ENCODE results near the gene DPPA3. TPM values are rescaled to one million over a fixed set of nuclear protein-coding genes. Genes with fewer than 3 reads are reported as not detected.
A peak's percentile ranks its signal among the peaks of the same experiment; 100 is the strongest.

The DPPA3 gene
- total and polyA plus RNA-seq, 9 of the 15 experiments (the other 6 are each of a cell fraction or from before 2014, with no cell fraction given): not detected

GRCh38 chr12:7695237-7695560, 16.0 kb upstream of the DPPA3 start:
- FAIRE-seq: no peak
- TF ChIP-seq SOX6 (IDR thresholded peaks at IDR 0.05) (peak; percentile 36; the same call in 1 of the 2 replicates), CBFA2T3 (IDR thresholded peaks at IDR 0.05) (peak; percentile 9; the same call in 1 of the 2 replicates), FOXJ2 (tag; IDR thresholded peaks at IDR 0.05) (no peak)

GRCh38 chr12:7695566-7696197, 15.6 kb upstream of the DPPA3 start, which contains the start of gene GDF3:
Gene GDF3, minus strand, starts transcription at chr12:7695775. Its CDS starts 47 bp downstream, at chr12:7695728.
- DNase-seq (ENCODE audit: extremely low read depth in 1 of 4, low spot score in 3 of 4) (peak in 1 of 4 experiments; percentile 16), FAIRE-seq (no peak), ATAC-seq (no peak)
- Histone ChIP-seq H3K27me3 (ENCODE audit: control insufficient read depth in 2 of 2, insufficient read depth in 2 of 2, low read length in 2 of 2) (no peaks in the 10 kb centered on the region), H3K9ac (ENCODE audit: insufficient read depth in 1 of 2, low read depth in 2 of 2, low read length in 2 of 2) (no peak within 1 kb of the TSS), H2AFZ (ENCODE audit: low read depth, low read length) (no peak within 1 kb of the TSS), H3K4me1 (replicated peaks in 1 of 2; ENCODE audit: control insufficient read depth in 2 of 2, insufficient read depth in 2 of 2, low read length in 2 of 2) (peaks cover 0 to 7% of the 10 kb centered on the region in 2 experiments; a peak in 2 of 5 replicates), H4K20me1 (replicated peaks; ENCODE audit: control insufficient read depth, insufficient read depth, low read length) (no peaks in the 10 kb centered on the region), H3K27ac (ENCODE audit: extremely low read depth, low read depth, low read length) (no peak within 1 kb of the TSS), H3K9me3 (replicated peaks; ENCODE audit: control insufficient read depth, insufficient read depth, low read depth, low read length) (no peaks in the 10 kb centered on the region), H3K9me1 (ENCODE audit: control insufficient read depth, insufficient read depth, low read length) (no peaks in the 10 kb centered on the region), H3K4me2 (ENCODE audit: insufficient read depth, low read length) (no peak within 1 kb of the TSS), H3K79me2 (ENCODE audit: control insufficient read depth, insufficient read depth, low read length) (no peaks in the 10 kb centered on the region), H3K4me3 (no peak within 1 kb of the TSS), H3K36me3 (ENCODE audit: control insufficient read depth, insufficient read depth, low read length) (no peaks in the 10 kb centered on the region)
- ChIA-PET POLR2A (interaction anchor here (0.6 kb wide), 2 partner anchors 42 to 859 kb away, joined by 3 read pairs; no protein-coding TSS in a partner anchor), CTCF (ENCODE audit: low intra/inter-chr PET ratio) (no interaction called here)
- in situ Hi-C loops (cut with MboI): no loop called here
- TF ChIP-seq NCOA4 (IDR thresholded peaks at IDR 0.05; ENCODE audit: partially characterized antibody) (no peak), PHF8 (IDR thresholded peaks at IDR 0.05; ENCODE audit: borderline replicate concordance, low read length) (no peak), NFIC (IDR thresholded peaks at IDR 0.05) (peak; percentile 71), ZNF512 (tag; IDR thresholded peaks at IDR 0.05) (no peak)
- 9% methylated on average over 7 of the region's 7 CpGs for WGBS (ENCODE audit: insufficient coverage, low coverage, missing lambda C conversion rate)
- no TSS peak for BruUV-seq (replicated peaks)
- intact Hi-C loops (cut with micrococcal nuclease): no loop called here

More at GRCh38 chr12:7695237-7695560, 16.0 kb upstream of the DPPA3 start:
- Histone ChIP-seq H3K9me3 (replicated peaks; ENCODE audit: control insufficient read depth, insufficient read depth, low read depth, low read length) (no peaks in the 10 kb centered on the region), H3K27ac (ENCODE audit: extremely low read depth, low read depth, low read length) (no peak overlapping the region), H2AFZ (ENCODE audit: low read depth, low read length) (no peak overlapping the region), H3K4me1 (replicated peaks in 1 of 2; ENCODE audit: control insufficient read depth in 2 of 2, insufficient read depth in 2 of 2, low read length in 2 of 2) (peaks cover 0 to 7% of the 10 kb centered on the region in 2 experiments; a peak in 2 of 5 replicates), H3K36me3 (ENCODE audit: control insufficient read depth, insufficient read depth, low read length) (no peaks in the 10 kb centered on the region), H3K79me2 (ENCODE audit: control insufficient read depth, insufficient read depth, low read length) (no peaks in the 10 kb centered on the region), H3K4me3 (no peak overlapping the region), H4K20me1 (replicated peaks; ENCODE audit: control insufficient read depth, insufficient read depth, low read length) (no peaks in the 10 kb centered on the region), H3K4me2 (ENCODE audit: insufficient read depth, low read length) (no peak overlapping the region), H3K27me3 (ENCODE audit: control insufficient read depth in 2 of 2, insufficient read depth in 2 of 2, low read length in 2 of 2) (peaks cover 0 to 2% of the 10 kb centered on the region in 2 experiments; a peak in 1 of 5 replicates), H3K9me1 (ENCODE audit: control insufficient read depth, insufficient read depth, low read length) (no peaks in the 10 kb centered on the region), H3K9ac (ENCODE audit: insufficient read depth in 1 of 2, low read depth in 2 of 2, low read length in 2 of 2) (no peak overlapping the region)
- ATAC-seq (no peak), DNase-seq (ENCODE audit: extremely low read depth in 1 of 4, low spot score in 3 of 4) (no peak)
- 0% methylated on average over 10 of the region's 10 CpGs for WGBS (ENCODE audit: insufficient coverage, low coverage, missing lambda C conversion rate)
- CTCF ChIA-PET (ENCODE audit: low intra/inter-chr PET ratio): no interaction called here
- POLR2A ChIA-PET: interaction anchor here (0.6 kb wide), 1 partner anchor 858 kb away, joined by 3 read pairs; no protein-coding TSS in a partner anchor
- intact Hi-C loops (cut with micrococcal nuclease) (no loop called here), in situ Hi-C loops (cut with MboI) (no loop called here)
- BruUV-seq (replicated peaks): no TSS peak

All from K562 (cell line).